Activated CD8-positive, alpha-beta memory T cell treated with anti-CD3 and anti-CD28 coated beads, Interleukin-2, amount 50 U/mL, for 48 hours (primary cell): Measurements from ENCODE around the gene SLC22A3.
"Not testable (repeated sequence)": the region's sequence is repeated elsewhere in the genome, so short reads cannot be mapped to it uniquely, and the experiment has no call there.

Experiments used
- DNase-seq: peaks from one replicate; pipeline ENCODE4 v3.0.0-alpha.2; 2020

The SLC22A3 gene

DNA sequence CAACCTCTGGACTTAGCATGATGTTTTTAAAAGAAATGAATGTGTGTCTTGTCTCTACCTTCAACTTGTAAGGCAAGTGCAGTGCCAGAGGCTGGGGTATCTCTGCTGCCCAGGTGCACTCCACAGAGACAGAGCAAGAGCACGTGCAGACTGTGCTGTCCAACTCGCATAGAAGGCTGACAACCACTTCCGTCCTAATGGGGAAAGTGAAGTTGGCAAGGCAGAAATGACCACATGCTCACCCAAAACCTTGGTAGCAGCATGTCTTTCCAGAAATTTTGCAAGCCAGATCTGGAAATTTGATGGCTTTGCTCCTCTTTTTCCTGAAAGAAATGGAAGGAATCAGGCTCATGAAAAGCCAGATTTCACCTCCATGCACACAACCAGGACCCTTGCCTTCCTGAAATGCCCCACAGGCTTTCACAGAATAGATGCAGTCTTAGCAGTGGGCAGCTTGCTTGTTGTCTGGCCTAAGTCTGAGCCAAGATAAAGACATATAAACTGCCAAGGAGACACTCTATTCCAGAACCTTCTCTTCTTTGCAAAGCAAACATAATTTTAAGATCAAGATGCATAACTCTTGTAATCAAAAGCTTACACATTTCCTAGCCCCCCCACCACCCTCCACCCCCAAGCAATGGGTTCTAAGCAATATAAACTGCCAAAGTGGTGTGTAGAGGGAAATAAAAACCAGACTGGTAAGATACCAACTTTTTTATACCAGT, 26.8 kb downstream of the SLC22A3 start:
- DNase-seq, result no peak

DNA sequence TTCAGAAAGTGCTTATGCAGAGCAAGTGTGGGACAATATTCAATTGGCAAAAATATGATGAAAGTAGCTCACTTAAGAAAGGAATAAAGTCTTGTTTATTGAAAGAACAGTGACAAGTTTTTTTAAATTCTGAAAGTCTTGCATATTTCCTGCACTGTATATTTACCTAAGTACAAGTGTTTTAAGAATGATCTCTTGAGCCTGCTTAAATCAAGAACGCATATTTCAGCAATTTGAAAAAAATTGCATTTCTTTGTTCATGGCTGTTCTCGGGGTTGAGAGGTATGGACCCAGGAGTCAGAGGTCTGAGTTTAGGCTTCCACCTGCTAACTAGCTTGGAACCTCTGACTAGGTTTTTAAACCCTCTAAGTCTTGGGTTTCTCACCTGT, 27.4 kb downstream of the SLC22A3 start:
- DNase-seq, result no peak

DNA sequence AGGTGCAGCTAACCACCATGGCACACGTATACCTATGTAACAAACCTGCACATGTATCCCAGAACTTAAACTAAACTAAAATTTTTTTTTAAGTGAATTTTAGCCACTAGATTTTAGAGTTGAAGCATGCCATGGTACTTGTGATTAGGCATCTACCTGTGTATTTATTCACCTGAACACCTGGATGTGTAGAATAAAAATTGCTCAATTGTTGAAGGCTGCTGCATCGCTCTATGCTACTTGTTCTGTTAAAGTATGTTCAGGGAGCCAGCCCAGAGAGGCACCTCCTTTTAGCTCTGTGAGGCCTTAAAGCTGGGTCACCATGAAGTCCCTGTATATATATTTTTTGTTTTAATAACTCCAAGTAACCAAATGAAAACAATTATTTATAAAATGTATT, 28.3 kb downstream of the SLC22A3 start:
- DNase-seq, result no peak

DNA sequence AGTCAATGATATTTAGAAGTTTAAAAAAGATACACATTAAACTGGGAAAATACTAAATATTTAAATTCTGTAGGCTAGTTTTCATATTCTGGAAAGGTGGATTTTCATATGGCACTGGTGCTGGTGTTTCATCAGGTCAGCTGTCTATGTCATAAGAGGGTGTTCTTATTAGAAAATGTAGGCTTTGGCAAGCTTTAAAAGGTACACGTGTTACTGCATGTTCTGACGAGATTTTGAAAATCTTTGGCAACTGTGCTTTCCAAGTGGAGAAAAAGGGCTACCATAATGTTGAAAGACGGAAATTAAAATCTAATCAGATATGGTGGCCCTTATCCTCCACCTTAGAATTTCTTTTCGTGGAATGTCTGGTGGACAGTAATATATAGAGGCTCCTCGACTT, 30.0 kb downstream of the SLC22A3 start:
- DNase-seq, result no peak

DNA sequence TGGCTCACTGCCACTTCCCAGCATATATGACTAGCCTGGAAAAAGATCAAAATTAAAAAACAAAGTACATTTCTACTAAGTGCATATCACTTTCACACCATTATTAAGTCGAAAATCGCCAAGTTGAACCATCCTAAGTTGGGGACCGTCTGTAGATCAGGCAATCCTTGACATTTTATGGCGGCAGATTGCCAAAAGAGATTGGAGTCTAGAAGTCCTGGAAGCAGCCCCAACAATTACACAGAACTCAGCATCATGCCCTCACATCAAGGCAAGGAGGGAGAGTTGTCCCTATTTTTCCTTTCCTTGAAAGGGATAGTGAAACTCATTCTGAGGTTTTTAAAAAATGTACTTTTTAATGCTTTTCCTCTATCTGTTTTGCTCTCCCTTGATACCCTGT, 30.7 kb downstream of the SLC22A3 start:
- DNase-seq, result no peak

DNA sequence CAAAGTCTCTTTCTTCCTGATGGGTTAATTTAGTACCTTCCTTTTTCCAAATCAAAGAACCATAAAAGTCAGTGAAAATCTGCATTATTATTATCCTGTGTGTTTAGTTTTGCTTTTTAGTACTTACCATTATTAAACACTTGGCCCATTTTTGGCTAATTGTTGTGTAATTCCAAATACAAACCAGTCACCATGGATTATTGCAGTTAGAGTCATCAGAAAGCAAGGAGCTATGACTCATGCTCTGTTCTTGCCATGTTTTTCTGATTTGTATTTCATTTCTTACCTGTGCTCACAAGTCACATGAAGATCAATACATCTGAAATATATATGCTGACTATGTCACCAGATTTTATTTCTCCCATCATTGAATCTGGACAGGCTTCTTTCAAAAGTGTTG, 31.3 kb downstream of the SLC22A3 start:
- no peak for DNase-seq

DNA sequence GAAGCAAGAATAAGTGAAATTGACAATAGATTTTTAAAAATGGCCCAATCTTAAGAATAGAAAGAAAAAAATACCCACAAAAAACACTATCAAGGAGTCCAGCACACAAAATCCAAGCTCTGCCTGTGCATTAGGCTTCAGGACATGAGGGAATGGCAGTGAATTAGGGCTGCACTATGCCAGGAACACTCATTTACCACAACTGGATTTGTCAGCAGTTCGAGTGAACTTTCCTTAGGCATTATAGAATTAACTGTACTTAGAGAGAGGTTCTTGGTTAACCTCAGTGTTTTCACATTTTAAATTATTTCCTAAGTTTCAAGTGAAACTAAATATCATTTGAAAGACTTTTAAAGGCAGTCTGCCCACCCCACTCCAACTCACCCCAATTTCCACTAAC, 34.8 kb downstream of the SLC22A3 start:
- no peak for DNase-seq

DNA sequence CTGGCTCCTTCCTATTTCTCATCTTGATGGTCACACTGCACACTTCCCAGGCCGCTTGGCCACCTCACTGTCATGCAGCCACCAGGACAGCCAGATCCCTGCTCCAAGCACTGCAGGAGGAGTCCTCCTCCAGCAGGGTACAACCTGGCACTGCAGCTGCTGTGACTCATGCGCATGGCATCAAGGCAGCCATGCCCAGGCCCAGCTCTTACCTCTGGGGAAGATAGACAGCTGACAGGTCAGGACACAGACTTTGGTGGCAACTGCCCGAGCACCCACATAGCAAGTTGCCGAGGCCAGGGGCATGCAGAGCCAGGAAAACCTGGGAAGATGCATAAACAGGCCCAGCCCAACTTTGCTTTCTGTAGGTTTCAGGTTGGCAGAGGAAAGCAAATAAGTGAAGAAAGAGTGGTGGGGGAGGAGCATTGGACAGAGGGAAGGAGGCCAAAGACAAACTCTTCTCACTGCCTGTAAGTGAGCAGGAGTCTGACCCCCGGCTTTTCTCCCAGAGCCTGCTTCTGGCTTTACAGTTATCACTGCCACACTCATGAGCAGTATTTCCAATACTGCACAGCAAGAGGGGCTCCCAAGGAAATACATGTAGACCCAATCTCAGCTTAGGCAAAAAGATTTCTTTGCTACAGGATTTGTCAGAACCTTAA, 38.8 kb downstream of the SLC22A3 start:
- DNase-seq, result no peak

DNA sequence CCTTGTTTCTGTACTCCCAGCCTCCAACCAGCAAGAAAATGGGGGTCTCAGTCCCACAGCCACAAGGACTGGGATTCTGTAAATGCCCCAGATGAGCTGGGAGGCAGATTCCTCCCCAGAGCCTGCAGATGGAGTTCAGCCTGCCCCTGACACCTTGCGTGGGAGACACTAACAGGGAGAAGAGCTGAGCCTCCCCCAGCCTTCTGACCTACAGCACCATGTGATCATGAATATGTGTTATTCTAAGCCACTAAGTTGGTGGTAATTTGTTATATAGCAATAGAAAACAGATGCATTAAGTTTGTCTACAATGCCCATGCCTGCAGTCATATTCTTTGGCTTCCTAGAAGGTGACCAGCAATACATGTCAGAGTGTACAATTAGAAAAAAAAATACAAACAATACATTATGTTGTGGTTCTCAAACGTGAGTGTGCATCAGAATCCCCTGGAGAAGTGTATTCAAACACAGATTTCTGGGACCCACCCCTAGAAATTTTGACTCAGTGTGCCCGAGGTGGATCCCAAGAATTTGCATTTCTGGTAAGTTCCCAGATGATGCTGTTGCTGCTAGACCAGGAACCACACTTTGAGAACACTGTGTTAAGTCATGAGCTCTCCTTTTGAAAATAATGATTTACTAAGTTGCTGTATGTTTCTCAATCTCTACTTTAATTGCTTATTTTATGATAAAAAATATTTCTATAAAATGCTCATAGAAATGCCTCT, 39.9 kb downstream of the SLC22A3 start:
- DNase-seq, result no peak

DNA sequence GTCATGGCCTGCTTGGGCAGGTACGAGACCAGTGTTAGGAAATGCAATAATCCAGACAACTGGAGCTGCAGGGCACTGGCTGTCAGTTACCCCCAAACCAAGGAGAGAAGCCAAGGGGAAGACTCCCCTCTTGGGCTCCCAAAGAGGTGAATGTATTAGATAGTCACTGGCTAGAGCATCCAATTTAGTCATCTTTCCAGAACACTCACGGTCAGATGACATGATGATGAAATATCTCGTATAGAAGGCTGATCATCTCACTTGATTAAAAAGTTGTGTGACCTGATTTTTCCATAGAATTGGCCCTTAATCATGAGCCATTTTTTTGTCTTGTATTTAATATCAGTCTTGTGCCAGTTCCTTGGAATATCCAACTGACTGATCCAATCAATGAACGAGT, 40.7 kb downstream of the SLC22A3 start:
- no peak for DNase-seq

DNA sequence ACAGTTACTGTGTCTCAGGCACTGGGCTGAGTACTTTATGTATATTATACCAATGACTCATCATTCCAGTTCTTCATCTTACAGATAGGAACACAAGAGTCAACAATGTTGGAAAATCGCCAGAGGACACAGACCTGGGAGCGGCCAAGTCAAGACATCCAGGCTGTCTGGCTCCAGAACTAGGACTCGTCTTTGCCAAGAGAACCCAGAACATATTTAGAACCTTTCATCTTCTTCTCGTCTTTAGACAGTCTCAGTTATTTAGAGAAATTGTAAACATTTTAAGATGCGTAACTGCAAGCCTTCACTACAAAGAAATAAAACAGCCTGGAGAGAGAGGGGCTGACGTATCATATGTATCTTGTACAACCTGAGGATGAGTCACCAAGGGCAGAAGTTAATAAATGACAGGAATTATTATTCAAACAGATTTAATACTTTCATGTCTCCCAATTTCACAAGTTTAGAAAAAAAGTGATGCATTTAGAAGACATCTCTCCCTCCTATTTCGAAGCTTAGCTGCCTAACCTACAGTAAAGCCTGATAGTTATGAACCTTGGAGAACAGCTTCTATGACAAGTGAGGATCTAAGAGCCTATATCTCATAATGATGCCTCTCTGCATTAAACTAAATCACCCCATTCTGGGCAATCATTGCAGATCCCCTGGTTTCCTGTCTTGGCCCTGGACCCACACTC, 43.4 kb downstream of the SLC22A3 start:
- no peak for DNase-seq

DNA sequence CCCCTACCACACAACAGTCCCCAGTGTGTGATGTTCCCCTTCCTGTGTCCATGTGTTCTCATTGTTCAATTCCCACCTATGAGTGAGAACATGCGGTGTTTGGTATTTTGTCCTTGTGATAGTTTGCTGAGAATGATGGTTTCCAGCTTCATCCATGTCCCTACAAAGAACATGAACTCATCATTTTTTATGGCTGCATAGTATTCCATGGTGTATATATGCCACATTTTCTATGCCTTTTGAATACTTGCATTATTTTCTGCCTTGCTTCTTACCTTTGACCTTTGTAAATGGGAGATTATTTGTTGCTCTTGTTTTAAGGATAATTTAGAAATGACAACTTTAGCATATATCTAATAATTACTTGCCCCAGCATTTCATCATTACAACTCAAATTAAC, 45.3 kb downstream of the SLC22A3 start:
- not testable (repeated sequence) for DNase-seq

DNA sequence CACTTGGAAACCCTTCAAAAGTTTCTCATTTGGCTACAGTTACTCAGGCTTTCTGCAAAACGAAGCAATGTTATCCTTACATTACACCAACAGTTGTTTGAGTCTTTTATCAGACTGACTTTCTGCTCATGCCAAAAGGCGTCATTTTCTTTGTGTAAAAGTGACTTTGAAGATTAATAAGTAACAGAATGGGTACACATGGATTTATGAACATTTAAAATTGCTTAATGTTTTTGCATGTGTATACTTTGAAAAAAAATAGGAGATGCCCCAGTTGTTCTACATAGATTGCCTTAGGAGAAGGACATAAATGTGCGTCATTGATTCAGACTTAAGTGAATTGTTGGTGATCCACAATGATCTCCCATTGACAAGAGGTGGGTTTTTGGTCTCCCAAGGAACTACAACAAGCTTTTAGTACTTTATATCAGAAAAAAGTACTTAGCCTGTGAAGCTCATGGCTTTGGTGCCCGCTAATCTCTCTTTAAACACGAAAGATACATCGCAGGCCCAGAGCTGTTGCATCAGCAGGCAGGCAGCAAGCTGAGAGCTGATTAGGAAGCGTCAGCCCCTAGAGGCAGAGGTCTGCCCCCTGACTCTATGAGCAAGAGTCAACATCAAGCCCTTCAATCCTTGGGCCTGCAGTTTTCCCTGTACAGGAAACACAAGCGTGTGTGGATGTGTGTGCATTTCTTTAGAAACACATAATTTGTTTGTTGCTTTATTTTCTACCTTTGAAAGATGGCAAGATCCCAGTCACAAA, 45.9 kb downstream of the SLC22A3 start:
- DNase-seq, result no peak

DNA sequence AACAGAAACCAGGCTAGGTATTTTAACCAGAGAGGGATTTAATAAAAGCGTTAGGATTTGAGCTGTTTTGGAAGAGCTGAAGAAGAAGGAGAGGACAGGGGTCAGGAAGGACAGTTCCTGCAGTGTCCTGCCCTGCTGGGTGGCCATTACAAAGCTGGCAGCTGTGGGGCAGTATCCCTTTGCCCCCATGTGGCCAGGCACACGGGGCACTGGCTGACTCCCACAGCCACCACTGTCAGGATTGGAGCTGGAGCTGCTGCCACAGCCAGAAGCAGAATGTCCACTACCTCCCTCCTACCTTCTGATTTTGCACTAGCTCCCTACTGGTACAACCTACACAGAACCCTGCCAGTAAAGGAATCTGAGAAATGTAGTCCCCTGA, 46.5 kb downstream of the SLC22A3 start:
- no peak for DNase-seq

DNA sequence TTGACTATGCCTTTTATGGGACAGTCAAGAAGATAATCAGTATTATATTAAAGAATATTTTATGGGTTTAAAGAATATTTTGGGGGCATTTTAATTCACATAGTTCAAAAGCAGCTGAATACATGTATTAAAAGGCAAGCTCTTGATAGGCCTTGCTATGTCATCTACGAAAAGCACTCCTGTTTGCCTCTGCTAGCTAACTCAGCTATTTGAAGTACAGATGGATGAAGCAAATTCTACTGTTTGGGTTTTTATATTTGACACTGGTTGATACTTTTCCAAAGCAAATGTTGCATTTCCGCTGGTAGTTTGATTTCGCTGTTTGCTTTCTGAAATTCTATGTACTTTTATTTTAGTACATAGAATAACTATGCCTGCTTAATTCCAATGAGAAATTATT, 47.0 kb downstream of the SLC22A3 start:
- no peak for DNase-seq

DNA sequence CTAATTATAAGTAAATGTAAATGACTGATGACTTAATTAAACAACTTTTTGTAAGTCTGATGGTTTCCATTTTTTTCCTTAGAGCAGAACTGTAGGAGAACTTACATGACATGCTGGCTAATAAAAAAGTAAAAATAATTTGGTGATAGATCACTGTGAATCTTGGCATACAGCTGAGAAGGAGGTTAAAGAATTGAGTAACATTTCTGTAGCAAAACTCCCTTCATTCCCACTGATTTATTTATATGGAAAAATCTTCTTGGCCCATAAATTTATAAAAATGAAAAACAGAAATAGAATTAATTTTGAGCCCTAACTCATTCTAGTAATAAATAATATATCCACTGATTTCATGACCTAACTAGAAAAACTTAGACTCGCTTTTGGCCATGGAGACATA, 48.1 kb downstream of the SLC22A3 start:
- DNase-seq, result no peak

DNA sequence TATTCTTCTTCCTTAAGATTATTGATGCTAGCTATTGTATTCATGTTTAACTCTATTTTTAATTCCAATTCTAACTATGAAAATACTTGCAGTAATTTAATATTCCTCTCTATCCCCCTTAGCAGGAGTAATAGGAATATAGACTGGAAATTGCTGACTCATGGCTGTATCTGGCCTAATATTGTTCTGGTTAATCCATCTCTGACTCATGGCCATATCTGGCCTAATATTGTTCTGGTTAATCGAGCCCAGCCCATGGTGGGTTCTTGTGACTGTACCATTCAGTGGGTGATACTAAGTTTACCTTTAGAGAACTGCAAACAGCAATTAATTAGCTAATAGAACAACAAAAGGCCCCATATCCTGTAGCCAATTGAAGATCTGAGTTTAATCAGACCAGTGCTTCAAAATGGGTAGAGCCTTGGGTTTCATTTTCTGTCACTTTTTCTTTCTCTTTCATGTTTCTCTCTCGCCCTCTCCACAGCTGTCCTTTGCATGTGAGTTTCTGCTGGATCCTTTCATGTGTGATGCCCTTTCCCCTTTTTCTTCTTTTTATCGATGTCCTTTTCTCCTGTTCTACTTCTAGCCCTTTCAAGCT, 50.6 kb downstream of the SLC22A3 start:
- no peak for DNase-seq

DNA sequence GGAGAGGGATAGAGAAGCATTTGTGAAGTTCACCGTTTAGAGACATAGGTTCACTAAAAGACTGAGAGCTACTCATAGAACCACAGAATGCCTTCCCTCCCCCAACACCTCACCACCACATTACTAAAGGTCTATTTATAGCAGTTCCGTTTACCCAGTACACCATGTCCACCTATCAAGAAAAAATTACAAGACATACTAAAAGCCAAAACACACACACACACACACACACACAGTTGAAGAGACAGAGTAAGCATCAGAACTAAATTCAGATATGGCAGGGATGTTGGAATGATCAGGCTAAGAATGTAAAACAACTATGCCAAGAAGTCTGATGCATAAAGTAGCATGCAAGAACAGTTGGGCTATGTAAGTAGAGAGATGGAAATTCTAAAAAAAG, 52.3 kb downstream of the SLC22A3 start:
- no peak for DNase-seq

DNA sequence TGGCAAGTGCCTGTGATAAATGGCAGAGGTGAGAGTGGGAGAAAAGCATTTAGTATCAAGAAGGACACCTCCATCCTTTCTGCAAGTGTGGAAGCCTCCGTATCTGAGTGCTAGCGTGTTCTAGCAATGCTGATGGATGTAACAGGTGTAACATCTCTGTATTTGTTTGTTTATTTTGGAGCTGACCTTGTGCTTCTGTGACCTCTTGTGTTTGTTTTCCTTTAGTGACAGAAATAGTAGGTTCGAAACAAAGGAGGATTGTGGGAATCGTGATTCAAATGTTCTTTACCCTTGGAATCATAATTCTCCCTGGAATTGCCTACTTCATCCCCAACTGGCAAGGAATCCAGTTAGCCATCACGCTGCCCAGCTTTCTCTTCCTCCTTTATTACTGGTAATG, 60.4 kb downstream of the SLC22A3 start:
- DNase-seq, result no peak

DNA sequence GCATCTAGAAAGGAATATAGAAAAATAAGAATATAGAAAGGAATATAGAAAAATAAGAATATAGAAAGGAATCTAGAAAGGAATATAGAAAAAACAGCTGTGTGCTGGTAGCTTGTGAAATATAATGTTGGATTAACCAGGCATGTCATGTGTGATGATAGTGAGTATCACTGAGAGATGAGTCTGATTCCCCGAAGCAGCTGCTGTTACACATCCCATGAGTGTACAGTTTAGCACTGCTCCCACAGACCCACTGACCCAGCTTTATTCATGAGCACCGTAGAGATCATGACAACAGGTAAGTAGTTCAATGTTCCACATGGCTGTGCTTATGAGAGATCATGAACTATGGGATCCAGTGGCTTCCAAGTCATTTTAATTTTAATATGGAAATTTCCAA, 64.8 kb downstream of the SLC22A3 start:
- DNase-seq, result no peak

DNA sequence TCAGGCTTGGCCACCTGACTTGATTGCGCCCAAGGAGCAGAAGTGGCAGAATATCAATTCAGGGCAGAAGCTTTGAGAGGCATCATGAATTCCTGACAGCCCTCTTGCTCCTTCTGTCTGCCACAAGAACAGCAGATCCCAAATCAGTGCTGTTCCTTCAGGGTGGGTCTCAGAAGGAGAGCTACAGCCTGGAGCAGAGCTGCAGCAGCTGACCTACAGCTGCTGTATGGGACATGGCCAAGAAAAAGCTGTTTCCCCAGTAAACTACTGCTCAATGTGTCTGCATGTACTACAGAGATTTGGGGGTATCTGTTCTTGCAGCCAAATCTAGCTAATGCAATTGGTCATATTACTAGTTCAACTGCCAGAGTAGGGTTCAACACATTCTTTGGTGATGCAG, 69.0 kb downstream of the SLC22A3 start:
- no peak for DNase-seq

DNA sequence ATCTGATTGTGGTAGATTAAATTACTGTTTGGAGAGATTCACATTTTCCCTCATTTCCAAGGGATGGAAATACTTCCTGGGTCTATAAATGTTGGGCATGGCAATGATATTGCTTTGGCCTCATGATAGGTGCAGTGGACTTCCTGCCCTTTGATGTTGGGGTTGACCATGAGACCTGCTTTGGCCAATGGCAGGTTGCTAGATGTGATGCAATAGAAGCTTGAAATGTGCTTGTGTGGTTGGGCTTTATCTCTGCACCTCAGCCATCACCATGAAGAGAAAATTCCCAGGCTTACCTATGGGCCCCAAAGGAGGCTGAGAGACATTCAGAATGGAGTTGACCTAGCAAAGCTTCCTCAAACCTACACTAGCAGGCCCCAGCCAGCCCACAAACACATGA, 69.4 kb downstream of the SLC22A3 start:
- DNase-seq, result no peak

DNA sequence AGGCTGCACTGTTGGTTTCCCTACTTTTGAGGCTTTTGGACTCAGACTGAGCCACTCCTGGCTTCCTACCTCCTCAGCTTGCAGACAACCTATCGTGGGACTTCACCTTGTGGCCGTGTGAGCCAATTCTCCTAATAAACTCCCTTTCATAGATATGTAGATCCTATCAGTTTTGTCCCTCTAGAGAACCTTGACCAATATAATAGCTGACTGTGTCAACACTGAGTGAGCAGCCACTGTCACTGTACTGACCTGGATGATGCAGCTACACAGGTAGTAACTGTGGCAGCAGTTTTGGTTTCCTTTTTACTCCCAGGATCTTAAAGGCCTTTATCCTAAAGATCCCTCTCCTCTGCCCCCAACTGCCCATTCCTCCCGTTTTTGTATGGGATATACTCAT, 70.2 kb downstream of the SLC22A3 start:
- no peak for DNase-seq
